GM23248 (cell line): ENCODE measurements around the gene BRINP2.

Experiments used
- EZH2 ChIP-seq: fragments of 200-600 bp; sonication (generic); IDR thresholded peaks from 2 replicates; pipeline ENCODE4 v1.6.1; 2018; ENCODE audit warnings: antibody characterized with exemption, mild to moderate bottlenecking; ENCODE audit not compliant: insufficient read depth, poor library complexity, severe bottlenecking
- EZH2phosphoT487 ChIP-seq: fragments of 200-600 bp; sonication (generic); IDR thresholded peaks from 2 replicates; pipeline ENCODE4 v1.6.1; 2018; ENCODE audit warnings: antibody characterized with exemption, moderate library complexity, mild to moderate bottlenecking, low read depth; ENCODE audit not compliant: insufficient read depth

DNA sequence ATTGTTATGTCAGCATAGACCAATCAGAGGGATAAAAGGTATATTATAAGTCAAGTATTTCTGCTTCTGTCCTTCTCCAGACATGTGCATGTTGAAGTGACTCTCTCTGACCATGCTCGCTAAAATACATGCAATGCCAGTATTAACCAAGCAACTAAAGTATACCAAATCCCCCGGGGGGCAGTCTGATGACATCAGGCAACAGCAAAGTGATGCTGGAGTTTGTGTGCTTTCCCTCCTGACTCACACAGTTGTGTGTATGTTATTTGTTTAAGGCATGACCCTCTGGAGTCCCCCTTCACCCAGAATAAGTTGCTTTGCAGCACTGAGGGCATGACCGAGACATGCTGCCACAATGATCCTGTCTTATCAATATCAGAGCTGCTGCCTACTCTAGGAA is 2.1 kb downstream of the BRINP2 start:
- TF ChIP-seq EZH2: no peak
- TF ChIP-seq EZH2phosphoT487: no peak
